Caco-2 (cell line): ENCODE results near the gene MLPH. TPM values are rescaled to one million over a fixed set of nuclear protein-coding genes. Genes with fewer than 3 reads are reported as not detected.

Source experiments
- BruUV-seq: library from RNA; stranded (reverse); fragments of 400-500 nt; replicated peaks from 2 replicates; lab custom pipeline; 2021; lab: Mats Ljungman, UMichigan
- CTCF ChIA-PET: fragments of 300-600 bp; sonication (Branson Sonifier 250); formaldehyde crosslinking; loops from one replicate; lab custom pipeline; 2022; ENCODE audit warnings: antibody characterized with exemption; lab: Charles Lee
- POLR2A ChIA-PET: fragments of 300-600 bp; sonication (Branson Sonifier 250); formaldehyde crosslinking; loops from one replicate; lab custom pipeline; 2022; ENCODE audit warnings: antibody characterized with exemption; lab: Charles Lee
- DNase-seq, 2 experiments: peaks; one replicate each; pipeline versions ENCODE4 v3.0.0 to v3.0.0-alpha.2; 2020 to 2022
- H3K27me3 ChIP-seq: replicated peaks from 2 replicates; pipeline ENCODE4 v1.6.0; 2011; ENCODE audit warnings: low read length; ENCODE audit not compliant: control insufficient read depth, insufficient read depth
- H3K36me3 ChIP-seq: 2 replicates; pipeline ENCODE4 v1.5.1; 2011; ENCODE audit warnings: low read length; ENCODE audit not compliant: control insufficient read depth, insufficient read depth
- H3K4me1 ChIP-seq: fragments of 250-450 bp; sonication (Bioruptor Pico); 2 replicates; pipeline ENCODE4 v1.5.1; 2020; ENCODE audit warnings: mild to moderate bottlenecking
- H3K4me3 ChIP-seq: 2 replicates; pipeline ENCODE4 v1.5.1; 2011; ENCODE audit warnings: low read depth, mild to moderate bottlenecking, control low read depth, low read length
- H3K9me3 ChIP-seq: fragments of 250-450 bp; sonication (Bioruptor Pico); 2 replicates; pipeline ENCODE4 v1.5.1; 2020; ENCODE audit warnings: mild to moderate bottlenecking, moderate library complexity
- H3K27ac Mint-ChIP-seq: one replicate; pipeline ENCODE4 v1.8.0; 2022; ENCODE audit warnings: mixed read lengths; ENCODE audit not compliant: unreplicated experiment
- H3K27me3 Mint-ChIP-seq: one replicate; pipeline ENCODE4 v1.8.0; 2022; ENCODE audit warnings: mixed read lengths; ENCODE audit not compliant: insufficient read depth, unreplicated experiment
- H3K36me3 Mint-ChIP-seq: one replicate; pipeline ENCODE4 v1.8.0; 2022; ENCODE audit warnings: mild to moderate bottlenecking, mixed read lengths; ENCODE audit not compliant: insufficient read depth, unreplicated experiment
- H3K4me1 Mint-ChIP-seq: one replicate; pipeline ENCODE4 v1.8.0; 2022; ENCODE audit warnings: low read depth, mixed read lengths; ENCODE audit not compliant: unreplicated experiment
- H3K4me3 Mint-ChIP-seq: one replicate; pipeline ENCODE4 v1.8.0; 2022; ENCODE audit warnings: mild to moderate bottlenecking, moderate library complexity, mixed read lengths; ENCODE audit not compliant: unreplicated experiment
- H3K9me3 Mint-ChIP-seq: one replicate; pipeline ENCODE4 v1.8.0; 2022; ENCODE audit warnings: mixed read lengths; ENCODE audit not compliant: unreplicated experiment
- intact Hi-C: fragments of 100-400 bp; cut with micrococcal nuclease; formaldehyde crosslinking; loops from one replicate; pipeline ENCODE4 v1.10.0; 2022; ENCODE audit not compliant: unreplicated experiment
- total RNA-seq: library from RNA; stranded (reverse); gene quantifications from 2 replicates; pipeline ENCODE4 v1.2.3, GENCODE V29; 2022
- TF ChIP-seq, protein P1 (sequence below), 2 experiments: fragments of 200-600 bp in 1 of 2; IDR thresholded peaks; 1 replicate in 1 of 2; 2 replicates in 1 of 2; pipeline versions ENCODE4 v1.5.1 to v1.8.0; 2011 to 2022; ENCODE audit warnings: antibody characterized with exemption in 1 of 2, control low read depth in 1 of 2, inconsistent platforms in 1 of 2, low read depth in 1 of 2, low read length in 1 of 2, mild to moderate bottlenecking in 1 of 2, moderate library complexity in 1 of 2; ENCODE audit not compliant: insufficient read depth in 1 of 2, severe bottlenecking in 1 of 2, unreplicated experiment in 1 of 2

Gene MLPH
- total RNA-seq, 1 experiment from 2014 or later = not detected

DNA sequence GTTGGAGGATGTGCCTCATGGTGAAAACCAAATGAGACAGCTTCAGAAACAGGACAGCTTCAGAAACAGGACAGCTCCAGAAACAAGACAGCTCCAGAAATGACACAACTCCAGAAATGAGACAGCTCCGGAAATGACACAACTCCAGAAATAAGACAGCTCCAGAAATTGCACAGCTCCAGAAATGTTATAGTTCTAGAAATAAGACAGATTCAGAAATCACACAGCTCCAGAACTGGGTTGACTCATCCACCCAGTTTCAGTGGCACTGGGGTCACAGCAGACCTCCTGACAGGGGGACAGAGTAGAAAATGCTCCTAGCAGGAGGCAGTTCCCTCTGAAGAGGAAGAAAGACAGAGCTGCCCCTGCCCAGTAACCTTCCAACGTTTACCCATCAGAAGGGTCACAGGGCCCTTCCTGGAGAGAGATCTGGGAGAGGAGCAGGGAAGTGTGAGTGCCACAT lies 46.2 kb upstream of the MLPH start:
- Mint-ChIP-seq H3K9me3 (no peaks in the 10 kb centered on the region), H3K27ac (no peak overlapping the region), H3K4me1 (no peaks in the 10 kb centered on the region), H3K27me3 (peaks cover 7% of the 10 kb centered on the region), H3K4me3 (no peak overlapping the region), H3K36me3 (no peaks in the 10 kb centered on the region)
- BruUV-seq = no TSS peak
- Histone ChIP-seq H3K4me1 (no peaks in the 10 kb centered on the region), H3K9me3 (no peaks in the 10 kb centered on the region), H3K27me3 (no peaks in the 10 kb centered on the region), H3K4me3 (no peak overlapping the region), H3K36me3 (no peaks in the 10 kb centered on the region)
- DNase-seq = no peak
- ChIA-PET POLR2A (no interaction called here), CTCF (no interaction called here)
- TF ChIP-seq, protein P1, sequence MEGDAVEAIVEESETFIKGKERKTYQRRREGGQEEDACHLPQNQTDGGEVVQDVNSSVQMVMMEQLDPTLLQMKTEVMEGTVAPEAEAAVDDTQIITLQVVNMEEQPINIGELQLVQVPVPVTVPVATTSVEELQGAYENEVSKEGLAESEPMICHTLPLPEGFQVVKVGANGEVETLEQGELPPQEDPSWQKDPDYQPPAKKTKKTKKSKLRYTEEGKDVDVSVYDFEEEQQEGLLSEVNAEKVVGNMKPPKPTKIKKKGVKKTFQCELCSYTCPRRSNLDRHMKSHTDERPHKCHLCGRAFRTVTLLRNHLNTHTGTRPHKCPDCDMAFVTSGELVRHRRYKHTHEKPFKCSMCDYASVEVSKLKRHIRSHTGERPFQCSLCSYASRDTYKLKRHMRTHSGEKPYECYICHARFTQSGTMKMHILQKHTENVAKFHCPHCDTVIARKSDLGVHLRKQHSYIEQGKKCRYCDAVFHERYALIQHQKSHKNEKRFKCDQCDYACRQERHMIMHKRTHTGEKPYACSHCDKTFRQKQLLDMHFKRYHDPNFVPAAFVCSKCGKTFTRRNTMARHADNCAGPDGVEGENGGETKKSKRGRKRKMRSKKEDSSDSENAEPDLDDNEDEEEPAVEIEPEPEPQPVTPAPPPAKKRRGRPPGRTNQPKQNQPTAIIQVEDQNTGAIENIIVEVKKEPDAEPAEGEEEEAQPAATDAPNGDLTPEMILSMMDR (IDR thresholded peaks at IDR 0.05; ENCODE audit: insufficient read depth in 1 of 2, low read depth in 1 of 2, low read length in 1 of 2, severe bottlenecking in 1 of 2, unreplicated experiment in 1 of 2) = no peak
- intact Hi-C loops = no loop called here

DNA sequence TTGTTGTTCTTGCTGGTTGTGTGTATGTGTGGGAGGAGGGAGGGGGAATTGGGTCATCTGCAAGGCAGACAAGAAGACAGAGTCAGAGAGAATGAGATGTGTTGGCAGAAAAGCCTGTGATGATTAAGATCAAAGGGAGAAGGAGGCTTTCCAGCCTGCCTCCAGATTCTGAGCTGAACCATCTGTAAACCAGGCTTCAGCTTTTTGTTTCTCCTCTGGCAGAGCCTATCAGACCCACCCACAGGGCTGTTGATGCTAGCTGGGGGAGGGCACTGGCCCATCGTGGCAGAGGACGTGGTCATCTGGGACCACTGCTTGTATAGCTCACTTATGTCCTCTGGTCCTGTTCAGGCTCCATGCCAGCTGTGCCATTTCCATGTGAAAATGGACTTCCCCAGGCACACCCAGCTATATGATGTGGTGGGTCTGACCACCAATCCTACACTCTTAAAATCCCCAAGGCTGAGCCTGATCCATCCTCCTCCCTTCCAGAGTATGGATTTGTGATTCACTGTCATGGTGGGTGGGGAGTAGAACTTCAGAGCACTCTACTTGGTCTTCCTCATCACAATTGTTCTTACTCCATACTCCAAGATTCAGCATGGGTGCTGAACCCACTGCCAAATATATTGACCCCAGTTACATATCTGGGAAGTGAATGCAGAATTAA lies 45.3 kb upstream of the MLPH start:
- Mint-ChIP-seq H3K27me3 (peaks cover 7% of the 10 kb centered on the region), H3K36me3 (no peaks in the 10 kb centered on the region), H3K27ac (no peak overlapping the region), H3K4me1 (no peaks in the 10 kb centered on the region), H3K9me3 (no peaks in the 10 kb centered on the region), H3K4me3 (no peak overlapping the region)
- CTCF ChIA-PET = no interaction called here
- intact Hi-C loops = no loop called here
- Histone ChIP-seq H3K4me3 (no peak overlapping the region), H3K36me3 (no peaks in the 10 kb centered on the region), H3K9me3 (no peaks in the 10 kb centered on the region), H3K27me3 (no peaks in the 10 kb centered on the region), H3K4me1 (no peaks in the 10 kb centered on the region)
- BruUV-seq = no TSS peak
- no peak for DNase-seq
- POLR2A ChIA-PET = no interaction called here
- TF ChIP-seq, protein P1 (IDR thresholded peaks at IDR 0.05; ENCODE audit: insufficient read depth in 1 of 2, low read depth in 1 of 2, low read length in 1 of 2, severe bottlenecking in 1 of 2, unreplicated experiment in 1 of 2) = no peak

DNA sequence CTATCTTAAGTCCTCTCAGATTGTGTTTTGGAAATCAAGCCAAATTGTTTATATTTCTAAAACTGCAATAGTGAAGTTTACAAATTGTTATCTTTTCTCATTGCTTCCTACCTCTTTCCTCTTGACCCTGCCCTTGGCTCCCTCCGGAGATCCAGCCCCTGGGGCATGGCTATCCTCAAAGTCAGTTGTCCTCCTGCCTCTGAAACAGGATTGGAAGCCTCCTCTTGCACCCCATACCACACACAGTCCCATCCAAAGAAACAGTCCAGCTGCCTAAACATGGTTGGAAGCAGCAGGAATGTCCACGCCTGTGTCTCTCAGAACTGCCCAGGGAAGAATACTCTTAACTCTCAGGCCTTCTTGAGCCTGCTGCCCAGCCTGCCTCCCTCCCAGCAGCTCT lies 43.0 kb upstream of the MLPH start:
- no peak overlapping the region for H3K4me3 Mint-ChIP-seq
- CTCF ChIA-PET = no interaction called here

More for the DNA sequence above, 43.0 kb upstream of the MLPH start:
- POLR2A ChIA-PET = no interaction called here
- H3K9me3 Mint-ChIP-seq = no peaks in the 10 kb centered on the region
- BruUV-seq = no TSS peak
- Histone ChIP-seq H3K9me3 (no peaks in the 10 kb centered on the region), H3K27me3 (no peaks in the 10 kb centered on the region), H3K4me1 (no peaks in the 10 kb centered on the region), H3K36me3 (no peaks in the 10 kb centered on the region), H3K4me3 (no peak overlapping the region)
- H3K36me3 Mint-ChIP-seq = no peaks in the 10 kb centered on the region
- peaks cover 12% of the 10 kb centered on the region for H3K27me3 Mint-ChIP-seq
- H3K27ac Mint-ChIP-seq = no peak overlapping the region
- intact Hi-C loops = no loop called here
- DNase-seq = no peak
- no peaks in the 10 kb centered on the region for H3K4me1 Mint-ChIP-seq
- TF ChIP-seq, protein P1 (IDR thresholded peaks at IDR 0.05; ENCODE audit: insufficient read depth in 1 of 2, low read depth in 1 of 2, low read length in 1 of 2, severe bottlenecking in 1 of 2, unreplicated experiment in 1 of 2) = no peak
